IMR-90 (cell line): ENCODE measurements around the gene SLC39A11. TPM values are rescaled to one million over a fixed set of nuclear protein-coding genes. Genes with fewer than 3 reads are reported as not detected.

Experiments used
- ATAC-seq: fragments of 200-7000 bp; cut with Tn5 transposase; 2 replicates; pipeline ENCODE4 v1.9.1; 2020; ENCODE audit warnings: low read depth, mild to moderate bottlenecking, moderate library complexity
- BruUV-seq: library from RNA; stranded (reverse); fragments of 400-500 nt; replicated peaks from 2 replicates; lab custom pipeline; 2021; lab: Mats Ljungman, UMichigan
- CTCF ChIA-PET: fragments of 300-600 bp; formaldehyde crosslinking; extraction: SDS; loops from one replicate; lab custom pipeline; 2021; ENCODE audit warnings: antibody characterized with exemption; lab: Yijun Ruan, JAX
- POLR2A ChIA-PET: fragments of 300-600 bp; sonication (Branson Sonifier 250); formaldehyde crosslinking; loops from one replicate; lab custom pipeline; 2022; ENCODE audit warnings: antibody characterized with exemption; ENCODE audit not compliant: unreplicated experiment; lab: Charles Lee
- DNase-seq: peaks from one replicate; pipeline ENCODE4 v3.0.0; 2013
- H2AFZ ChIP-seq: replicated peaks from 2 replicates; pipeline ENCODE3; 2013; ENCODE audit warnings: low read length, mild to moderate bottlenecking; ENCODE audit not compliant: poor library complexity
- H2AK5ac ChIP-seq: 2 replicates; pipeline ENCODE4 v1.6.1; 2013; ENCODE audit warnings: low read depth, low read length, inconsistent platforms
- H2AK9ac ChIP-seq: replicated peaks from 2 replicates; pipeline ENCODE3; 2013; ENCODE audit warnings: mild to moderate bottlenecking, low read depth, low read length, moderate library complexity; ENCODE audit not compliant: poor library complexity
- H2BK120ac ChIP-seq: 2 replicates; pipeline ENCODE4 v1.6.1; 2013; ENCODE audit warnings: low read depth, low read length, inconsistent platforms
- H2BK15ac ChIP-seq: 3 replicates; pipeline ENCODE4 v1.6.1; 2013; ENCODE audit warnings: low read depth, low read length, inconsistent platforms
- H2BK20ac ChIP-seq: 2 replicates; pipeline ENCODE4 v1.6.1; 2013; ENCODE audit warnings: low read depth, mild to moderate bottlenecking, inconsistent platforms, low read length, moderate library complexity
- H2BK5ac ChIP-seq: 2 replicates; pipeline ENCODE4 v1.6.1; 2013; ENCODE audit warnings: mild to moderate bottlenecking, low read depth, low read length, inconsistent platforms; ENCODE audit not compliant: poor library complexity, severe bottlenecking
- H3K14ac ChIP-seq: replicated peaks from 2 replicates; pipeline ENCODE4 v1.6.1; 2013; ENCODE audit warnings: low read depth, low read length, inconsistent platforms
- H3K18ac ChIP-seq: 2 replicates; pipeline ENCODE4 v1.6.1; 2013; ENCODE audit warnings: low read depth, low read length, control low read depth
- H3K23ac ChIP-seq: 2 replicates; pipeline ENCODE4 v1.6.1; 2013; ENCODE audit warnings: low read depth, low read length, inconsistent platforms
- H3K27ac ChIP-seq: 2 replicates; pipeline ENCODE4 v1.5.1; 2013; ENCODE audit warnings: mild to moderate bottlenecking, control low read depth, low read length; ENCODE audit not compliant: insufficient read depth
- H3K27me3 ChIP-seq: 2 replicates; pipeline ENCODE4 v1.6.1; 2013; ENCODE audit warnings: low read length; ENCODE audit not compliant: control insufficient read depth, insufficient read depth
- H3K36me3 ChIP-seq: 2 replicates; pipeline ENCODE4 v1.6.1; 2013; ENCODE audit warnings: low read length, mixed read lengths; ENCODE audit not compliant: control insufficient read depth, insufficient read depth
- H3K4ac ChIP-seq: 2 replicates; pipeline ENCODE4 v1.6.1; 2013; ENCODE audit warnings: low read depth, low read length, inconsistent platforms
- H3K4me1 ChIP-seq: 2 replicates; pipeline ENCODE4 v1.6.1; 2013; ENCODE audit warnings: low read length, mixed read lengths; ENCODE audit not compliant: control insufficient read depth, insufficient read depth
- H3K4me2 ChIP-seq: 2 replicates; pipeline ENCODE4 v1.6.1; 2013; ENCODE audit warnings: low read depth, mild to moderate bottlenecking, control low read depth, low read length, moderate library complexity
- H3K4me3 ChIP-seq: 2 replicates; pipeline ENCODE4 v1.5.1; 2013; ENCODE audit warnings: low read depth, mild to moderate bottlenecking, control low read depth, low read length, moderate library complexity; ENCODE audit not compliant: insufficient read depth
- H3K56ac ChIP-seq: 2 replicates; pipeline ENCODE4 v1.6.1; 2013; ENCODE audit warnings: low read length, inconsistent platforms; ENCODE audit not compliant: insufficient read depth; ENCODE audit errors: extremely low read depth
- H3K79me1 ChIP-seq, 2 experiments: 2 replicates each; pipeline ENCODE4 v1.6.1; 2013; ENCODE audit warnings: low read length in 2 of 2, inconsistent platforms in 1 of 2, low read depth in 1 of 2
- H3K9ac ChIP-seq: 2 replicates; pipeline ENCODE4 v1.6.1; 2013; ENCODE audit warnings: low read depth, low read length, control low read depth
- H3K9me1 ChIP-seq: 2 replicates; pipeline ENCODE4 v1.6.1; 2013; ENCODE audit warnings: low read length, inconsistent platforms; ENCODE audit not compliant: insufficient read depth
- H3K9me3 ChIP-seq: 2 replicates; pipeline ENCODE4 v1.6.1; 2013; ENCODE audit warnings: low read length; ENCODE audit not compliant: control insufficient read depth, insufficient read depth
- H4K20me1 ChIP-seq: 2 replicates; pipeline ENCODE4 v1.6.1; 2013; ENCODE audit warnings: low read length, inconsistent platforms; ENCODE audit not compliant: insufficient read depth
- H4K5ac ChIP-seq: 2 replicates; pipeline ENCODE4 v1.6.1; 2013; ENCODE audit warnings: mild to moderate bottlenecking, low read depth, low read length, control low read depth
- H4K8ac ChIP-seq, 2 experiments: 2 replicates each; pipeline ENCODE4 v1.6.1; 2013; ENCODE audit warnings: low read depth in 2 of 2, low read length in 2 of 2, control low read depth in 1 of 2, inconsistent platforms in 1 of 2
- H4K91ac ChIP-seq: 2 replicates; pipeline ENCODE4 v1.6.1; 2013; ENCODE audit warnings: low read depth, low read length, inconsistent platforms; ENCODE audit not compliant: insufficient read depth
- BHLHE40 ChIP-seq: fragments of 150-350 bp; IDR thresholded peaks from 2 replicates; pipeline ENCODE4 v1.6.1; 2016; ENCODE audit warnings: mild to moderate bottlenecking, low read depth, low read length
- CEBPB ChIP-seq: IDR thresholded peaks from 2 replicates; pipeline ENCODE4 v1.6.1; 2012; ENCODE audit warnings: low read depth, low read length, improper control_type of control experiment
- CHD1 ChIP-seq: IDR thresholded peaks from 2 replicates; pipeline ENCODE4 v1.6.1; 2012; ENCODE audit warnings: low read depth, low read length, improper control_type of control experiment
- FOS ChIP-seq: fragments of 150-350 bp; IDR thresholded peaks from 2 replicates; pipeline ENCODE4 v1.6.1; 2016; ENCODE audit warnings: low read depth, low read length
- MAFK ChIP-seq: IDR thresholded peaks from 2 replicates; pipeline ENCODE4 v1.6.1; 2012; ENCODE audit warnings: low read depth, low read length, improper control_type of control experiment
- MAZ ChIP-seq: IDR thresholded peaks from 2 replicates; pipeline ENCODE4 v1.6.1; 2012; ENCODE audit warnings: low read depth, mild to moderate bottlenecking, low read length, improper control_type of control experiment, moderate library complexity, borderline replicate concordance
- MXI1 ChIP-seq: IDR thresholded peaks from 2 replicates; pipeline ENCODE4 v1.6.1; 2012; ENCODE audit warnings: low read depth, mild to moderate bottlenecking, low read length, moderate library complexity, borderline replicate concordance
- POLR2A ChIP-seq: IDR thresholded peaks from 2 replicates; pipeline ENCODE4 v1.6.1; 2012; ENCODE audit warnings: mild to moderate bottlenecking, low read depth, low read length
- RAD21 ChIP-seq: IDR thresholded peaks from 2 replicates; pipeline ENCODE4 v1.6.1; 2012; ENCODE audit warnings: low read length, improper control_type of control experiment
- RCOR1 ChIP-seq: IDR thresholded peaks from 2 replicates; pipeline ENCODE4 v1.6.1; 2012; ENCODE audit warnings: mild to moderate bottlenecking, low read length, improper control_type of control experiment; ENCODE audit not compliant: insufficient replicate concordance
- RFX5 ChIP-seq: IDR thresholded peaks from 2 replicates; pipeline ENCODE4 v1.8.0; 2012; ENCODE audit warnings: low read depth, mild to moderate bottlenecking, low read length, moderate library complexity
- WGBS, 2 experiments: methylation state at CpG; one replicate each; pipeline versions ENCODE4 v1.1.5 to v1.1.7; 2013; ENCODE audit warnings: missing lambda C conversion rate in 2 of 2; ENCODE audit not compliant: insufficient read length in 1 of 2; ENCODE audit errors: extremely low coverage in 2 of 2; 5-methylcytosine and 5-hydroxymethylcytosine counted together
- dilution Hi-C: fragments of 300-500 bp; cut with HindIII; formaldehyde crosslinking; loops from one replicate; pipeline ENCODE4 v1.14.3; 2018; ENCODE audit warnings: low sequenced_read_pairs; ENCODE audit not compliant: unreplicated experiment
- in situ Hi-C: fragments of 300-500 bp; cut with MboI; formaldehyde crosslinking; loops from 3 replicates; pipeline ENCODE4 v1.14.3; 2019; ENCODE audit warnings: low sequenced_read_pairs, inconsistent platforms, mixed read lengths
- intact Hi-C: fragments of 100-400 bp; cut with micrococcal nuclease; formaldehyde crosslinking; loops from 2 replicates; pipeline ENCODE4 v1.10.0; 2022
- polyA plus RNA-seq, 3 experiments: library from polyadenylated mRNA; depleted of rRNA; stranded (reverse); fragments of >200 nt; gene quantifications; 2 replicates each; pipeline ENCODE4 v1.2.3, GENCODE V29; 2012; ENCODE audit warnings: low replicate concordance in 1 of 3
- total RNA-seq: library from RNA; depleted of rRNA; stranded (reverse); fragments of >200 nt; gene quantifications from 2 replicates; pipeline ENCODE4 v1.2.3, GENCODE V29; 2012
- TF ChIP-seq, protein P1 (sequence below): fragments of 150-350 bp; IDR thresholded peaks from 2 replicates; pipeline ENCODE4 v1.6.1; 2017; ENCODE audit warnings: mild to moderate bottlenecking, antibody characterized with exemption, low read length, low read depth
- TF ChIP-seq, protein P2 (sequence below): fragments of 150-350 bp; IDR thresholded peaks from 2 replicates; pipeline ENCODE4 v1.6.1; 2016; ENCODE audit warnings: low read depth, mild to moderate bottlenecking, low read length, moderate library complexity, borderline replicate concordance
- TF ChIP-seq, protein P3 (sequence below): conservative IDR thresholded peaks from 2 replicates; pipeline ENCODE4 v1.5.1; 2012; ENCODE audit warnings: mild to moderate bottlenecking, low read depth, low read length, improper control_type of control experiment

The SLC39A11 gene
- total and polyA plus RNA-seq, 2 of the 4 experiments (the other 2 are of a cell fraction): 8.8 to 14.3 TPM

GRCh38 chr17:72931163-72931562 is 161.3 kb downstream of the SLC39A11 start:
- in situ Hi-C loops (no loop called here), dilution Hi-C loops (no loop called here), intact Hi-C loops (no loop called here)
- H2AFZ ChIP-seq: no peak overlapping the region
- H2BK15ac ChIP-seq: no peak overlapping the region
- H3K23ac ChIP-seq: no peak overlapping the region
- no peak overlapping the region for H3K14ac ChIP-seq
- no peaks in the 10 kb centered on the region for H3K4me1 ChIP-seq
- H3K27me3 ChIP-seq: no peaks in the 10 kb centered on the region
- H4K20me1 ChIP-seq: no peaks in the 10 kb centered on the region
- no peak overlapping the region for H2BK120ac ChIP-seq
- no peak overlapping the region for H4K8ac ChIP-seq
- TF ChIP-seq, protein P1, sequence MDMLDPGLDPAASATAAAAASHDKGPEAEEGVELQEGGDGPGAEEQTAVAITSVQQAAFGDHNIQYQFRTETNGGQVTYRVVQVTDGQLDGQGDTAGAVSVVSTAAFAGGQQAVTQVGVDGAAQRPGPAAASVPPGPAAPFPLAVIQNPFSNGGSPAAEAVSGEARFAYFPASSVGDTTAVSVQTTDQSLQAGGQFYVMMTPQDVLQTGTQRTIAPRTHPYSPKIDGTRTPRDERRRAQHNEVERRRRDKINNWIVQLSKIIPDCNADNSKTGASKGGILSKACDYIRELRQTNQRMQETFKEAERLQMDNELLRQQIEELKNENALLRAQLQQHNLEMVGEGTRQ: no peak
- no peak for TF ChIP-seq FOS
- no peak for TF ChIP-seq CHD1
- TF ChIP-seq RAD21: no peak
- no peak for TF ChIP-seq MAFK
- no peak for TF ChIP-seq MAZ
- no peak for TF ChIP-seq MXI1
- TF ChIP-seq, protein P2, sequence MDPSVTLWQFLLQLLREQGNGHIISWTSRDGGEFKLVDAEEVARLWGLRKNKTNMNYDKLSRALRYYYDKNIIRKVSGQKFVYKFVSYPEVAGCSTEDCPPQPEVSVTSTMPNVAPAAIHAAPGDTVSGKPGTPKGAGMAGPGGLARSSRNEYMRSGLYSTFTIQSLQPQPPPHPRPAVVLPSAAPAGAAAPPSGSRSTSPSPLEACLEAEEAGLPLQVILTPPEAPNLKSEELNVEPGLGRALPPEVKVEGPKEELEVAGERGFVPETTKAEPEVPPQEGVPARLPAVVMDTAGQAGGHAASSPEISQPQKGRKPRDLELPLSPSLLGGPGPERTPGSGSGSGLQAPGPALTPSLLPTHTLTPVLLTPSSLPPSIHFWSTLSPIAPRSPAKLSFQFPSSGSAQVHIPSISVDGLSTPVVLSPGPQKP: no peak
- no peak for TF ChIP-seq BHLHE40
- TF ChIP-seq CEBPB: no peak
- TF ChIP-seq, protein P3, sequence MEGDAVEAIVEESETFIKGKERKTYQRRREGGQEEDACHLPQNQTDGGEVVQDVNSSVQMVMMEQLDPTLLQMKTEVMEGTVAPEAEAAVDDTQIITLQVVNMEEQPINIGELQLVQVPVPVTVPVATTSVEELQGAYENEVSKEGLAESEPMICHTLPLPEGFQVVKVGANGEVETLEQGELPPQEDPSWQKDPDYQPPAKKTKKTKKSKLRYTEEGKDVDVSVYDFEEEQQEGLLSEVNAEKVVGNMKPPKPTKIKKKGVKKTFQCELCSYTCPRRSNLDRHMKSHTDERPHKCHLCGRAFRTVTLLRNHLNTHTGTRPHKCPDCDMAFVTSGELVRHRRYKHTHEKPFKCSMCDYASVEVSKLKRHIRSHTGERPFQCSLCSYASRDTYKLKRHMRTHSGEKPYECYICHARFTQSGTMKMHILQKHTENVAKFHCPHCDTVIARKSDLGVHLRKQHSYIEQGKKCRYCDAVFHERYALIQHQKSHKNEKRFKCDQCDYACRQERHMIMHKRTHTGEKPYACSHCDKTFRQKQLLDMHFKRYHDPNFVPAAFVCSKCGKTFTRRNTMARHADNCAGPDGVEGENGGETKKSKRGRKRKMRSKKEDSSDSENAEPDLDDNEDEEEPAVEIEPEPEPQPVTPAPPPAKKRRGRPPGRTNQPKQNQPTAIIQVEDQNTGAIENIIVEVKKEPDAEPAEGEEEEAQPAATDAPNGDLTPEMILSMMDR: no peak
- no peak for TF ChIP-seq RCOR1
- no peak for TF ChIP-seq RFX5
- no peak for TF ChIP-seq POLR2A
- no TSS peak for BruUV-seq
- H3K4me3 ChIP-seq: no peak overlapping the region
- no peak overlapping the region for H4K91ac ChIP-seq
- WGBS, 2 experiments: 69% methylated on average over 5 of the region's 9 CpGs; no CpG with 5 or more reads in 1 of the 2 experiments
- no peak overlapping the region for H2BK20ac ChIP-seq
- no peaks in the 10 kb centered on the region for H3K9me3 ChIP-seq
- no peak overlapping the region for H3K4ac ChIP-seq
- no peak overlapping the region for H3K27ac ChIP-seq
- H4K5ac ChIP-seq: no peak overlapping the region
- no peak overlapping the region for H3K56ac ChIP-seq
- no peaks in the 10 kb centered on the region for H3K36me3 ChIP-seq
- ChIA-PET POLR2A (no interaction called here), CTCF (no interaction called here)
- H2BK5ac ChIP-seq: no peak overlapping the region
- no peaks in the 10 kb centered on the region for H3K79me1 ChIP-seq
- no peak overlapping the region for H3K9ac ChIP-seq
- H2AK9ac ChIP-seq: no peak overlapping the region
- H3K9me1 ChIP-seq: 0 out of 2 replicates have a peak, but pooled peaks cover 5% of the 10 kb centered on the region
- H2AK5ac ChIP-seq: no peak overlapping the region
- DNase-seq (no peak), ATAC-seq (no peak)
- no peak overlapping the region for H3K4me2 ChIP-seq
- H3K18ac ChIP-seq: no peak overlapping the region
